GM18873 (cell line): ENCODE data around the gene NPC1L1.

Experiments used
- ATAC-seq: cut with Tn5 transposase; IDR thresholded peaks from one replicate; pipeline ENCODE4 v1.9.1; 2021; ENCODE audit warnings: mild to moderate bottlenecking, moderate library complexity, moderate number of reproducible peaks; ENCODE audit not compliant: unreplicated experiment, low FRiP score

Gene NPC1L1

DNA sequence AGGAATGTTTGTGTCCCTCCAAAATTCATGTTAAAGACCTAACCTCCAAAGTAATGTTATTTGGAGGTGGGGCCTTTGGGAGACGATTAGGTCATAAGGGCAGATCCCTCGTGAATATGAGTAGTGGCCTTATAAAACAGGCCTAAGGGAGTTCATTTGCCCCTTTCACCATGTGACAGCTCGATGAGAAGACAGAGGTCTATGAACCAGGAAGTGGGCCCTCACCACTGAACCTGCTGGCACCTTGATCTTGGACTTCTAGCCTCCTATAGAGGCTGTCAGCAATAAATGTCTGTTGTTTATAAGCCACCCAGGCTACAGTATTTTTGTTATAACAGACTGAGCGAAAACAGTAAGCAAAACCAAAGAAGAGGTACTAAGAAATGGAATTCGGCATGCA is 64.8 kb downstream of the NPC1L1 start:
- no peak for ATAC-seq

DNA sequence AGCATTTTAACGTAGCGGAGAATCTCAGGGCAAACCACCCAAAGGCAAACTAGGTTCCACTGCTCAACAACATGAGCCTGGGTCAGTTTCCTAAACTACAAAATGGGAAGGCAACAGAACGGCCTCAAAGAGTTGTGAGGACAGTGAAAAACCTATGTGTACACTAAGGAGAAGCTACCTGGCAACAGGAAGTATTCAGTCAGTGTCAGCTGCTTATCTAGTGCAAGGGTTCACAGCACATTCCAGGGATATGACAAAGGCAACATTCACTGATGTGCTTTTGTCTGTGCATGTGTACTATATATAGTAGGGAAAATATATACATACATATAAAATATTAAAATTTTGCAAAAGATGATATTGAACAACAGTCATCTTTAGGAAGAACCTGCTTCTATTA is 67.8 kb downstream of the NPC1L1 start:
- no peak for ATAC-seq

DNA sequence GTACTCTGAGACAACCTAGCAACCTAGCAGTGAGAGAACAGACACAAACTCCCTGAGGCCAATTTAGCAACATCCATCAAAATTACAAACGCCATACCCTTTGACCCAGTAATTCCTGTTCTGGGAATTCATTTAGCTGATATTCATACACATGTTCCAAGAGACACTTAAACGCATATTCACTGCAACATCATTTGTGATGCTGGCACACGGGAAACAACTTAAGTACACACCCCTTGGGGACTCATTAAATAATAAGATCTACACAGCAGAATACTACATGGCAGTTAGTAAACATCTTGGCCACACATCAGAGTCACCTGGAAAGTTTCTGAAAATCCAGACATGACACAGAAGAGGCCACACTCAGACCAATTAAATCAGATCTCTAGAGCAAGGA is 68.3 kb downstream of the NPC1L1 start:
- no peak for ATAC-seq

DNA sequence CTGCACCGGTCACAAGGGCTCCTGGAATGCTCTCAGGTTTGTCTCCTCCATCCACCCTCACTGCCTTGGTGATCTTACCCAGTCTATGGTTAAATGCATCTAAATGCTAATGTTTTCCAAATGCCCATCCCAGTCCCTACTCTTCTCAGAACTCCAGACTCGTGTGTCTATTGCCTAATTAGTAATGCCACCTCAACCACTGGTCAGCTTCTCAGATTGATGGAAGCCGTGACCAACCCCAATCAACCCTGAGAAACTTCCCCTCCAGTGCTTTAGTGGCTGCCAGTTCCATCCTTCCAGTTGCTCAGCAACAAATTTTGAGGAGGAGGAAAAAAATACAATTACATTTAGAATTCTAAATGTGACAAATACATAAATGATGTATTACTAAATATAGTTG is 69.3 kb downstream of the NPC1L1 start:
- no peak for ATAC-seq

GRCh38 chr7:44471436-44471835 is 69.7 kb downstream of the NPC1L1 start:
- no peak for ATAC-seq

DNA sequence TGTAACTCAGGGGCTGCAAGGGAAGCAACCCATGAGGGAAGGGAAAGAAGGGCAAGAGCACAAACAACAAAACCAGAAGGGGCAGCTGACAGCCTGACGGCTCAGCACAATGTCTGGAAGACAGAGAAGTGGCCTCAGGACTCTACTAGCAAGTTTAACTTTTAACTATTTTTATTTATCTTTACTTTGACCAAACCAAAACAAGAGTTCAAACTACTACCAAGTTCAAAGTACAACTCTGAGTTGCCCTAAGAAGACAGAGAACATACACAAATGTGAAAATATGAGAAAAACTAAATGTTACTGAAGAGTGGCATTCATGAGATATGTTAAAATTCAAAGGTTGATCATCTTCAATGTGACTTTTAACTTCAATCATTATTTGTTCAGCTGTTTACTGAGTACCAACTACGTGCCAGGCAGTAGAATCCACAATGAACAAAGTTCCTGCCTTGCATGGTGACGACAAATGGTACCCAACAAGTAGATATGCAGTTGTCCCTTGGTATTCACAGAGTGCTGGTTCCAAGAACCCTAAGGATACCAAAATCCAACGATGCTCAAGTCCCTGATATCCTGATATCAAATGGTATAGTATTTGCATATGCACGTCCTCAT is 70.4 kb downstream of the NPC1L1 start:
- ATAC-seq, result no peak

DNA sequence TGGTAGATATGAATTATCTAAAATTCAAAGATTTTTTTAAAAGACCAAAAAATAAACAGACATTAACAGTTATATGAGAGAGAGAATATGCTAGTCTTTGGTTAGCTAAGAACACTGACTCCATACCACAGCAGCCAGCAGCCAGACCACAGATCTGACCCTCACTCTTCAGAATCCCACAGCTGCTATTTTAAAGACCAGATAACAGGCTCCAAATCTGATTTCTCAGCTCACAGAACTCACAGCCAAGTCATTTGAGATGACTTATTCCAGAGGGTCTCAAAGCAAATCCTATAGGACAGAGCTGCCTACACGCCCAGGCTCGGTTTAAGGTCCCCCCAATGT is 71.0 kb downstream of the NPC1L1 start:
- ATAC-seq, result no peak

GRCh38 chr7:44469461-44470134 is 71.5 kb downstream of the NPC1L1 start:
- no peak for ATAC-seq

- no peak for ATAC-seq
These were observed 73.9 kb downstream of the NPC1L1 start for GRCh38 chr7:44467217-44467548.

GRCh38 chr7:44466300-44467216 is 74.6 kb downstream of the NPC1L1 start:
- no peak for ATAC-seq

DNA sequence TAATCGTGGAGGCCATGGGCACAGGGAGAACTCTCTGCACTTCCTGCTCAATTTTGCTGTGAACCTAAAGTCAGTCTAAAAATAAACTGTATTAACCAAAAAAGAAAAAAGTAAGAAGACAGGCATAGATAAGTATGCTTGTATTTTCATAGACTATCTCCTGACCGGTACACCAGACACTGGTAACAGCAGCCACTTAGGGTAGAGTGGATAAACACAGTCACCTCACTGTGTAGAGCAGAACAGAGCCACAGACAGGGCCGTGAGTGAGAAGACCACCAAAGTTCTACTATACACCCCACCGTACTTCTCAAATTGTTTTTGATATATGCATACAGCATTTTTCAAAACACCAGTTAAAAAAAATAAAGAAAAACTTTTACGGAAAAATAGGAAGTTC is 75.6 kb downstream of the NPC1L1 start:
- no peak for ATAC-seq

DNA sequence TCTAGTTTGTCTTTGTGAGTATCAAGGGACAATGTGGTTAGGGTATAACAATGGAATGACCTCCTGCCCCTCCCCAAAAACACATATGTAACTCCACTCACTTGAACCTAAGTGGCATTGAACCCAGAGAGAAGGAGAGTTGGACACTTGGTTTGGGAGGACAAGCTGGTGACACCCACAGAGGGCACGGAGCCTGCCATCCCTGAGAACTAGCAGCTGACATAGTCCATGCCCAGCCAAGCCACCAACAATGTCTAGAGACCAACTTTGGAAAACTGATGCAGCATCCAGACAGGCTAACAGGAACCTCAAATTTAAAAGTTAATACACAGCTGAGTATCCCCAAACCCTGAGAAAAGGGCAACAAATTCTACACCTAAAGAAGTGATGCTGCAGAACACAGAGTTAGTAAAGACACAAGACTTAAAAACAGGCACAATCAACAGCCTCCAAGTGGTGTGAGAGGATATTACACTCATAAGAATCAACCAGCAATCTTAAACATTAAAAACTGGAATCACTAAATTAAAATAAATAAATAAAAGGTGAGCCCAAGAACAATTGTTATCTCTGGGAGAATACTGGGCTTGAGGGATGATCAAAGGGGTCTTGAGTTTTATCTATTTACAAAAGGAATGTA is 77.8 kb downstream of the NPC1L1 start:
- ATAC-seq, result no peak
